Measurements from ENCODE around the gene SORL1.
A peak's percentile ranks its signal among the peaks of the same experiment; 100 is the strongest.

SORL1 gene

DNA sequence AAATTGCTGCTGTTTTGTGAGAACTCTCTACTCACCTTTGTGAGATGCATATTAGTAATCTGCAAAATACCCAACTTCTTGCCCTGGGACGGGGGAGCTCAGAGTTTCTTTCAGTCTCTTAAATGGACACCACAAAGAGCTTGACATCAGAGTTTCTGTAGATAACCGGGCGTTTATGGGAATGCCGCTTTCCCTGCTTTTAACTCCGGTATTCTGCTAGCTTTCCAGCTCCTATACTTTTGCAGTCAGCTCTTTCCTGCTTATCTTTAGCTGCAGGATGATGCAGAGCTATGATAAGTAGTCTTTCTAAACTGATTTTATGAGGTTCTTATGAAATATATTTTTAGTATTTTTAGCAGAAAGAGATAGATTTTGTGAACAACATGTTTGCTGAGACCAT lies 155.2 kb downstream of the SORL1 start:
- no peak overlapping the region for H3K4me3 ChIP-seq (replicated peaks in 1 of 2; ENCODE audit: low read depth in 2 of 2, low read length in 2 of 2)
- TF ChIP-seq, protein P1, sequence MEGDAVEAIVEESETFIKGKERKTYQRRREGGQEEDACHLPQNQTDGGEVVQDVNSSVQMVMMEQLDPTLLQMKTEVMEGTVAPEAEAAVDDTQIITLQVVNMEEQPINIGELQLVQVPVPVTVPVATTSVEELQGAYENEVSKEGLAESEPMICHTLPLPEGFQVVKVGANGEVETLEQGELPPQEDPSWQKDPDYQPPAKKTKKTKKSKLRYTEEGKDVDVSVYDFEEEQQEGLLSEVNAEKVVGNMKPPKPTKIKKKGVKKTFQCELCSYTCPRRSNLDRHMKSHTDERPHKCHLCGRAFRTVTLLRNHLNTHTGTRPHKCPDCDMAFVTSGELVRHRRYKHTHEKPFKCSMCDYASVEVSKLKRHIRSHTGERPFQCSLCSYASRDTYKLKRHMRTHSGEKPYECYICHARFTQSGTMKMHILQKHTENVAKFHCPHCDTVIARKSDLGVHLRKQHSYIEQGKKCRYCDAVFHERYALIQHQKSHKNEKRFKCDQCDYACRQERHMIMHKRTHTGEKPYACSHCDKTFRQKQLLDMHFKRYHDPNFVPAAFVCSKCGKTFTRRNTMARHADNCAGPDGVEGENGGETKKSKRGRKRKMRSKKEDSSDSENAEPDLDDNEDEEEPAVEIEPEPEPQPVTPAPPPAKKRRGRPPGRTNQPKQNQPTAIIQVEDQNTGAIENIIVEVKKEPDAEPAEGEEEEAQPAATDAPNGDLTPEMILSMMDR (IDR thresholded peaks at IDR 0.05; ENCODE audit: low read depth, low read length), result no peak
- DNase-seq (ENCODE audit: low read depth in 2 of 2), result no peak

DNA sequence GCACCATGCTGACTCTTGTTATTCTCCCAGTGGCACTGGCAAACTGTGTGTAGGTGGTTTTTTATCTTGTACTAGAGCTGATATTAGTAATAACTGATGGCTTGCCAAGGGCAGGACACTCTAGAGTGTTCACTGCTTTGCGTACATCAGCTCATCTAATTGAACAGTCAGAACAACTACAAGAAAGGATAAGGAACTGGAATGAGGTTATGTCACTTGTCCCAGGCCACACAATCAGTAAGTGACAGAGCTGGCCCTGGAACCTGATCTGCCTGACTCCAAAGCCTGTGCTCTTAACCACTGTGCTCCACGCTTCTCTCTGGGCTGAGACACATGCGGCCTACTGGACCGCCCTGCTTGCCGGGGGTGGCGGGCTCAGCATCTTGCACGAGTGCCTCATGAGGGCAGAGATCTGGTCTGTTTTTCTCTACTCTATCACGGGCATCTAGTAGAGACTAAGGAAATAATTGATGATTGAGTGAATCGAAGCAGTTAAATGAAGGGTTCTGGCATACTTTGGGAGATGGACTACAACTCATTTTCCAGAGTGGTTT lies 156.5 kb downstream of the SORL1 start:
- no peak for DNase-seq (ENCODE audit: low read depth in 2 of 2)
- no peak overlapping the region for H3K4me3 ChIP-seq (replicated peaks in 1 of 2; ENCODE audit: low read depth in 2 of 2, low read length in 2 of 2)
- TF ChIP-seq, protein P1 (IDR thresholded peaks at IDR 0.05; ENCODE audit: low read depth, low read length), result no peak

DNA sequence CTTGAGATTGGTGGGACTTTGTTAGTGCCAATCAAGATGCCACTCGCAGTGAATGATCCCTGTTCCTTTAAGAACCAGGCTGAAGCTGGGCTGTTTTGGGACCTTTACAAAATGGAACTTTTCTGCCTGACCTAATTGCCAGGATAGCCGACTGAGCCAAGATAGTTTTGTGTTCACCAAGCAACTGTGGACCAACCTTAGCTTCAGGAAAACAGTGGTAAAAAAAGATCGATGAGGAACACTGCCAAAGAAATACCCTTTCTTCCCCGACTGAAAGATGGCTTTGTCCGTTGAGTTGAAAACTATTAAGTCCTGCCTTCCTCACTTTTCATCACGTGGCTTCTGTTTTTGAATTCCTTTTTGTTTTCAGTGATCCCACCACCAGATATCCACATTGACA lies 158.6 kb downstream of the SORL1 start:
- no peak overlapping the region for H3K4me3 ChIP-seq (replicated peaks in 1 of 2; ENCODE audit: low read depth in 2 of 2, low read length in 2 of 2)
- TF ChIP-seq, protein P1 (IDR thresholded peaks at IDR 0.05; ENCODE audit: low read depth, low read length), result no peak
- DNase-seq (ENCODE audit: low read depth in 2 of 2), result no peak

DNA sequence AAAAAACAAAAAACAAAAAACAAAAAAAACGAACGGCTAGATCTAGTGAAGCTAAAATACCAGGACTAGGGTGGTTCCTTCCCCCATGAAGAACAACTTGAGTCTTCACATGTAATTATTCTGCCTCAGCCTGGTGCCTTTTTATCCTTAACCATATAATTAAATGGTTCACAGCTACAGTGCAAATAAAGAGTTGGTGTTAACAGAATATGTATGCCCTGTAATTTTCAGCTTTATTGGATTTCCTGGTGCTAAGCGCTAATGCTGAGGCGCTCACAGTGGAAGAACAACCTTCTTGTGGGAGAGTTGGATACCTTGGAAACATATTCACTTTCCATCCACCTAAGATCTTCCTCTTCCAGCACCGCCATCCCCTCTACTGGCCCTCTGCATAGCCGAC lies 159.1 kb downstream of the SORL1 start:
- TF ChIP-seq, protein P1 (IDR thresholded peaks at IDR 0.05; ENCODE audit: low read depth, low read length), result no peak
- DNase-seq (ENCODE audit: low read depth in 2 of 2), result no peak
- no peak overlapping the region for H3K4me3 ChIP-seq (replicated peaks in 1 of 2; ENCODE audit: low read depth in 2 of 2, low read length in 2 of 2)

DNA sequence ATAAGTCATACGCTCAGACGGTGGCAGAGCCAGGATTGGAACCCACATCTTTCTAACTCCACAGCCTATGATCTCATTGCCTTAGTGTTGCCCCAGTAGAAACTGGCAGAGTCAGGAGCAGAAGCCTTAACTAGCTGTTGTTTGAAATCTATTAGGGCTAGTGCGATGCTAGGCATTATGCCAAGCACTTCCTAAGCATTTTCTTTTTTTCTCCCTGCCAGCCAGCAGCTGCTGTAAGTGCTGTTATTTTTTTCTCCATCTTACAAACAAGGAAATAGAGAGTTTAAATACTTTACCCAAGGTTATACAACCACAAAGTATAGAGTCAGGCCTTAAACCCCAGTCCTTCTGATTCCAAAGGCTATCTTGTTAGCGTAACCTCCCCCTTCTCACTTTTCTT lies 161.6 kb downstream of the SORL1 start:
- peak in 1 of 2 donors; percentile 70 for DNase-seq (ENCODE audit: low read depth in 2 of 2)
- TF ChIP-seq, protein P1 (IDR thresholded peaks at IDR 0.05; ENCODE audit: low read depth, low read length), result no peak
- no peak overlapping the region for H3K4me3 ChIP-seq (replicated peaks in 1 of 2; ENCODE audit: low read depth in 2 of 2, low read length in 2 of 2)

DNA sequence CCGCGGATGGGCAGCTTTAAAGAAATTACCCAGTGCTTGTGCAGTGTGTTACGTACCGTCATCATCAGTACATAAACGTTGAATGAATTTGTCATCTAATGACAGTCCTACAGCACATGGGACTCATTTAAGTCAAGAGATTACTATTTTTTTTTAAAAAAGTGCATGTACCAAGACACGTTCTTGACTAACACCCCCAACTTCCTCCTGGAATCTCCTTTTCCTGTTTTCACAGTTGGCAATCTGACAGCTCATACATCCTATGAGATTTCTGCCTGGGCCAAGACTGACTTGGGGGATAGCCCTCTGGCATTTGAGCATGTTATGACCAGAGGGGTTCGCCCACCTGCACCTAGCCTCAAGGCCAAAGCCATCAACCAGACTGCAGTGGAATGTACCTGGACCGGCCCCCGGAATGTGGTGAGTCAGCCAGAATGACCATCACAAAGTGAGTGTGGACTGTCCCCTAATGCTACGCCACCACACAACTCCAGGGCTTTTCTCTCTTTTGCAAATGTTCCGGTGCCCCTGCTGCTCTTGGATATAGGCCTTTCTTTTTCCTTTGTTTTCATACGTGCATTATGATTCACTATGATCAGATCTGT lies 162.6 kb downstream of the SORL1 start:
- TF ChIP-seq, protein P1 (IDR thresholded peaks at IDR 0.05; ENCODE audit: low read depth, low read length), result no peak
- DNase-seq (ENCODE audit: low read depth in 2 of 2), result no peak
- H3K4me3 ChIP-seq (replicated peaks in 1 of 2; ENCODE audit: low read depth in 2 of 2, low read length in 2 of 2), result no peak overlapping the region

DNA sequence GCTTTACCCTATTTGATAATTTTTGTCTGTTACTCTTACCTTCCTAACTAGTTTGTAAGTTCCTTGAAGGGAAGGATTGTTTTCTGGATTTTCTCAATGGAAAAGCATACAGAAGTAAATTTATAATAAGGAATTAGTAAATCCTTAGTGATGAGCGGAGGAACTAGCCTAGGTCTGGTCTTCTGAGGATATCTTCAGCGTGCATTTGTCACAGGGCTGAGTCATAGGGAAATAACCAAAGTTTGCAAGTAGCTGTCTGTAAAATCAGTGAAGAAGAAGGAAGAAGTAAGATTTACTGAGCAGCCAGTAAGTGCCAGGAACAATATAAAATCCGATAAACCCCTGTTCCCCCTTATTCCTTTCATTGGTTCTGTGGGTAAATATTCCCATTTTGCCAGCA lies 163.4 kb downstream of the SORL1 start:
- DNase-seq (ENCODE audit: low read depth in 2 of 2), result peak; percentile 33 to 61
- no peak overlapping the region for H3K4me3 ChIP-seq (replicated peaks in 1 of 2; ENCODE audit: low read depth in 2 of 2, low read length in 2 of 2)
- TF ChIP-seq, protein P1 (IDR thresholded peaks at IDR 0.05; ENCODE audit: low read depth, low read length), result no peak

Measured in cardiac fibroblast (primary cell).